ENCODE results near the gene ANKRD33B. TPM values are rescaled to one million over a fixed set of nuclear protein-coding genes. Genes with fewer than 3 reads are reported as not detected.

ANKRD33B gene
- polyA plus RNA-seq, 1 donor (not counting 4 experiments of a cell fraction or from before 2014, with no cell fraction given): 1.9 TPM

DNA sequence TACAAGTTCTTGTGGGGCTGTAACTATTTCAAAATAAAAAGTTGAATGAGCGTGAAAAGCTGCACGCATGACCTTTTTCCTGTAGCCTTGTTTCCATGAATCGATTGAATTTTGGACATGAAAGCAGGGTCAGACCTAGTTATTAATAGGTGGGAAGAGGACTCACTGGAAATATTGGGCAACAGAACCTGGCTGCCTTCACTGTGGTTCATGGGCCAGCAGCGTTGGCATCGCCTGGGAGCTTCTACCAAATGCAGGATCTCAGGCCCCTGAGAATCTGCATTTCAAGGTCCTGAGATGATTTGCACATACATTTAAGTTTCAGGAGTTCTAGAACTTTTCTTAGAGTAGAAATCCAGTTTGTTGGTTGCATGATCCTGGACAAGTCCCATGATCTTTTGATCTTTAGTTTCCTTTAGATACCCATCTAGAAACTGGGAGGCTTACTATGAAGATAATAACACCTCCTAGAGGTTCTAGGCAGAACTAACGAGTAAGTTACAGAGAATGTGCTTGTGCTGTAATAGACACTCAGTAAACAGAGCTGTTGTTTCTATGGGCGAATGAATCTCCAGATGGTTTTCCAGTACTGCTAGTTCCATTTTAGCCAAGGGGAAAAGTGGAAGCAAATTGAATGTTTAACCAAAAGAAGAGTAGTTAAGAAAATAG is 12.4 kb downstream of the ANKRD33B start:
- H4K20me1 ChIP-seq (ENCODE audit: control insufficient read depth, extremely low read depth, insufficient read depth, low read length): no peaks in the 10 kb centered on the region
- no peaks in the 10 kb centered on the region for H3K9me3 ChIP-seq (ENCODE audit: control insufficient read depth, low read depth, low read length)
- H3K4me1 ChIP-seq (ENCODE audit: control insufficient read depth, extremely low read depth, insufficient read depth, low read length): no peaks in the 10 kb centered on the region
- no peak overlapping the region for H2AFZ ChIP-seq (ENCODE audit: control insufficient read depth, low read length)
- TF ChIP-seq, protein P1, sequence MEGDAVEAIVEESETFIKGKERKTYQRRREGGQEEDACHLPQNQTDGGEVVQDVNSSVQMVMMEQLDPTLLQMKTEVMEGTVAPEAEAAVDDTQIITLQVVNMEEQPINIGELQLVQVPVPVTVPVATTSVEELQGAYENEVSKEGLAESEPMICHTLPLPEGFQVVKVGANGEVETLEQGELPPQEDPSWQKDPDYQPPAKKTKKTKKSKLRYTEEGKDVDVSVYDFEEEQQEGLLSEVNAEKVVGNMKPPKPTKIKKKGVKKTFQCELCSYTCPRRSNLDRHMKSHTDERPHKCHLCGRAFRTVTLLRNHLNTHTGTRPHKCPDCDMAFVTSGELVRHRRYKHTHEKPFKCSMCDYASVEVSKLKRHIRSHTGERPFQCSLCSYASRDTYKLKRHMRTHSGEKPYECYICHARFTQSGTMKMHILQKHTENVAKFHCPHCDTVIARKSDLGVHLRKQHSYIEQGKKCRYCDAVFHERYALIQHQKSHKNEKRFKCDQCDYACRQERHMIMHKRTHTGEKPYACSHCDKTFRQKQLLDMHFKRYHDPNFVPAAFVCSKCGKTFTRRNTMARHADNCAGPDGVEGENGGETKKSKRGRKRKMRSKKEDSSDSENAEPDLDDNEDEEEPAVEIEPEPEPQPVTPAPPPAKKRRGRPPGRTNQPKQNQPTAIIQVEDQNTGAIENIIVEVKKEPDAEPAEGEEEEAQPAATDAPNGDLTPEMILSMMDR (optimal IDR thresholded peaks at IDR 0.05 in 1 of 3, IDR thresholded peaks at IDR 0.05 in 1 of 3, conservative IDR thresholded peaks at IDR 0.05 in 1 of 3; ENCODE audit: extremely low read depth in 1 of 3, insufficient read depth in 2 of 3, low read length in 3 of 3): no peak
- no peak for TF ChIP-seq EZH2 (IDR thresholded peaks at IDR 0.05; ENCODE audit: low read length)
- H3K4me2 ChIP-seq (ENCODE audit: control insufficient read depth, extremely low read depth, insufficient read depth, low read depth, low read length): no peak overlapping the region
- no peaks in the 10 kb centered on the region for H3K9me1 ChIP-seq (ENCODE audit: control insufficient read depth, extremely low read depth, insufficient read depth, low read length)
- H3K4me3 ChIP-seq (ENCODE audit: control insufficient read depth in 2 of 3, extremely low read depth in 1 of 3, insufficient read depth in 2 of 3, low read depth in 1 of 3, low read length in 3 of 3): no peak overlapping the region
- no peaks in the 10 kb centered on the region for H3K79me2 ChIP-seq (ENCODE audit: control insufficient read depth, insufficient read depth, low read length)
- FAIRE-seq (no peak), DNase-seq (ENCODE audit: low read depth, low spot score) (no peak)
- H3K27ac ChIP-seq (ENCODE audit: control insufficient read depth, insufficient read depth, low read length): no peak overlapping the region
- H3K36me3 ChIP-seq (ENCODE audit: control insufficient read depth in 2 of 2, extremely low read depth in 1 of 2, insufficient read depth in 2 of 2, low read length in 2 of 2): no peaks in the 10 kb centered on the region
- H3K27me3 ChIP-seq (ENCODE audit: control insufficient read depth, extremely low read depth, insufficient read depth, low read length): no peaks in the 10 kb centered on the region
- dilution Hi-C loops (cut with MboI; ENCODE audit: extremely low pct_ligation_motif_present, low sequenced_read_pairs): no loop called here
- H3K9ac ChIP-seq (ENCODE audit: control insufficient read depth, extremely low read depth, insufficient read depth, low read length): no peak overlapping the region

GRCh38 chr5:10576790-10577189 is 12.9 kb downstream of the ANKRD33B start:
- H4K20me1 ChIP-seq (ENCODE audit: control insufficient read depth, extremely low read depth, insufficient read depth, low read length): no peaks in the 10 kb centered on the region
- H2AFZ ChIP-seq (ENCODE audit: control insufficient read depth, low read length): no peak overlapping the region
- DNase-seq (ENCODE audit: low read depth, low spot score) (no peak), FAIRE-seq (no peak)
- no peak overlapping the region for H3K4me3 ChIP-seq (ENCODE audit: control insufficient read depth in 2 of 3, extremely low read depth in 1 of 3, insufficient read depth in 2 of 3, low read depth in 1 of 3, low read length in 3 of 3)
- H3K27ac ChIP-seq (ENCODE audit: control insufficient read depth, insufficient read depth, low read length): no peak overlapping the region
- H3K27me3 ChIP-seq (ENCODE audit: control insufficient read depth, extremely low read depth, insufficient read depth, low read length): no peaks in the 10 kb centered on the region
- TF ChIP-seq, protein P1 (optimal IDR thresholded peaks at IDR 0.05 in 1 of 3, IDR thresholded peaks at IDR 0.05 in 1 of 3, conservative IDR thresholded peaks at IDR 0.05 in 1 of 3; ENCODE audit: extremely low read depth in 1 of 3, insufficient read depth in 2 of 3, low read length in 3 of 3): no peak
- TF ChIP-seq EZH2 (IDR thresholded peaks at IDR 0.05; ENCODE audit: low read length): no peak
- H3K4me1 ChIP-seq (ENCODE audit: control insufficient read depth, extremely low read depth, insufficient read depth, low read length): no peaks in the 10 kb centered on the region
- H3K4me2 ChIP-seq (ENCODE audit: control insufficient read depth, extremely low read depth, insufficient read depth, low read depth, low read length): no peak overlapping the region
- no peak overlapping the region for H3K9ac ChIP-seq (ENCODE audit: control insufficient read depth, extremely low read depth, insufficient read depth, low read length)
- dilution Hi-C loops (cut with MboI; ENCODE audit: extremely low pct_ligation_motif_present, low sequenced_read_pairs): no loop called here
- no peaks in the 10 kb centered on the region for H3K36me3 ChIP-seq (ENCODE audit: control insufficient read depth in 2 of 2, extremely low read depth in 1 of 2, insufficient read depth in 2 of 2, low read length in 2 of 2)
- H3K9me1 ChIP-seq (ENCODE audit: control insufficient read depth, extremely low read depth, insufficient read depth, low read length): peaks cover 1% of the 10 kb centered on the region
- no peaks in the 10 kb centered on the region for H3K9me3 ChIP-seq (ENCODE audit: control insufficient read depth, low read depth, low read length)
- H3K79me2 ChIP-seq (ENCODE audit: control insufficient read depth, insufficient read depth, low read length): no peaks in the 10 kb centered on the region

Data from keratinocyte (primary cell).